Calu3 (cell line): Measurements from ENCODE around the gene LHFPL3. TPM values are rescaled to one million over a fixed set of nuclear protein-coding genes. Genes with fewer than 3 reads are reported as not detected.

Experiments used
- BruUV-seq: library from RNA; stranded (reverse); fragments of 400-500 nt; replicated peaks from 2 replicates; lab custom pipeline; 2021; lab: Mats Ljungman, UMichigan
- CTCF ChIA-PET: fragments of 300-600 bp; sonication (Branson Sonifier 250); formaldehyde crosslinking; loops from one replicate; lab custom pipeline; 2022; ENCODE audit warnings: antibody characterized with exemption; lab: Charles Lee
- DNase-seq: peaks from one replicate; pipeline ENCODE4 v3.0.0; 2022
- H3K27ac Mint-ChIP-seq: one replicate; pipeline ENCODE4 v1.8.0; 2022; ENCODE audit warnings: mixed read lengths; ENCODE audit not compliant: unreplicated experiment
- H3K27me3 Mint-ChIP-seq: one replicate; pipeline ENCODE4 v1.8.0; 2022; ENCODE audit warnings: mixed read lengths; ENCODE audit not compliant: unreplicated experiment
- H3K36me3 Mint-ChIP-seq: one replicate; pipeline ENCODE4 v1.8.0; 2022; ENCODE audit warnings: mild to moderate bottlenecking, moderate library complexity, mixed read lengths; ENCODE audit not compliant: insufficient read depth, unreplicated experiment
- H3K4me1 Mint-ChIP-seq: one replicate; pipeline ENCODE4 v1.8.0; 2022; ENCODE audit warnings: mild to moderate bottlenecking, low read depth, mixed read lengths; ENCODE audit not compliant: unreplicated experiment
- H3K4me3 Mint-ChIP-seq: one replicate; pipeline ENCODE4 v1.8.0; 2022; ENCODE audit warnings: mild to moderate bottlenecking, low read depth, moderate library complexity, mixed read lengths; ENCODE audit not compliant: unreplicated experiment
- H3K9me3 Mint-ChIP-seq: one replicate; pipeline ENCODE4 v1.8.0; 2022; ENCODE audit warnings: low read depth, mixed read lengths; ENCODE audit not compliant: unreplicated experiment
- intact Hi-C: fragments of 100-400 bp; cut with micrococcal nuclease; formaldehyde crosslinking; loops from one replicate; pipeline ENCODE4 v1.10.0; 2022; ENCODE audit not compliant: unreplicated experiment
- total RNA-seq: library from RNA; stranded (reverse); gene quantifications from 2 replicates; pipeline ENCODE4 v1.2.3, GENCODE V29; 2022
- TF ChIP-seq, protein P1 (sequence below): fragments of 200-600 bp; IDR thresholded peaks from one replicate; pipeline ENCODE4 v1.8.0; 2022; ENCODE audit warnings: antibody characterized with exemption; ENCODE audit not compliant: unreplicated experiment

LHFPL3 gene
- total RNA-seq, 1 experiment from 2014 or later: not detected

DNA sequence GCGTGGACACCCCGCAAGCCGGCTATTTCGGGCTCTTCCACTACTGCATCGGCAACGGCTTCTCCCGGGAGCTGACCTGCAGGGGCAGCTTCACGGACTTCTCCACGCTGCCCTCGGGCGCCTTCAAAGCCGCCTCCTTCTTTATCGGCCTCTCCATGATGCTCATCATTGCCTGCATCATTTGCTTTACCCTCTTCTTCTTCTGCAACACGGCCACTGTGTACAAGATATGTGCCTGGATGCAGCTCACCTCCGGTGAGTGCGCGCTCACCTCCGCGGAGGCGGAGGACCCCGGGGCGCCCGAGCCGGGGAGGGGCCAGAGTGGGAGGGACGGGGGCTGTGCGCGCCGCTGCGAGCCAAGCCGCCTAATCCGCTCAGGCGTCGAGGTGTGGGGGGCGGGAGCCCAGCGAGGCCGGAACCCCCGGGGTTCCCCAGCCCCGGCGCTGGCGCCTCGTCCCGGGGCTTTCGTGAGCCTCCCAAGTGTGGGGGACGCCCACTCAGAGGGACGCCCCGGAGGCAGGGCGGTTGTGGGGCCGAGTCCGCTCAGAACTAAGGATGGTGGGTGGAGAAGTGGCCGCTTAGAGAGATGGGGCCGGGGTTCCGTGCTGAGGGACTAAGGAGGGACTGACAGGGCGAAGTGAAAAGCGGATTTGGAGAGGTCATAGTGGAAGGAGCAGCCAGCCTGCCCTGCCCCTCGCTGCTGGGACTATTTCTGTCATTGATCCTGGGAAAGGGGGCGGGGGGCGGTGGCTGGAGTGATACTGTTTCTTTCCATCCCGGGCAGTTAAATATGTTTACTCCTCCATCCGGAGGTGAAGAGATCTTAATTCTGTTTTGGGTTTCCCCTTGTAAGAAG lies 795 bp downstream of the LHFPL3 start:
- TF ChIP-seq, protein P1, sequence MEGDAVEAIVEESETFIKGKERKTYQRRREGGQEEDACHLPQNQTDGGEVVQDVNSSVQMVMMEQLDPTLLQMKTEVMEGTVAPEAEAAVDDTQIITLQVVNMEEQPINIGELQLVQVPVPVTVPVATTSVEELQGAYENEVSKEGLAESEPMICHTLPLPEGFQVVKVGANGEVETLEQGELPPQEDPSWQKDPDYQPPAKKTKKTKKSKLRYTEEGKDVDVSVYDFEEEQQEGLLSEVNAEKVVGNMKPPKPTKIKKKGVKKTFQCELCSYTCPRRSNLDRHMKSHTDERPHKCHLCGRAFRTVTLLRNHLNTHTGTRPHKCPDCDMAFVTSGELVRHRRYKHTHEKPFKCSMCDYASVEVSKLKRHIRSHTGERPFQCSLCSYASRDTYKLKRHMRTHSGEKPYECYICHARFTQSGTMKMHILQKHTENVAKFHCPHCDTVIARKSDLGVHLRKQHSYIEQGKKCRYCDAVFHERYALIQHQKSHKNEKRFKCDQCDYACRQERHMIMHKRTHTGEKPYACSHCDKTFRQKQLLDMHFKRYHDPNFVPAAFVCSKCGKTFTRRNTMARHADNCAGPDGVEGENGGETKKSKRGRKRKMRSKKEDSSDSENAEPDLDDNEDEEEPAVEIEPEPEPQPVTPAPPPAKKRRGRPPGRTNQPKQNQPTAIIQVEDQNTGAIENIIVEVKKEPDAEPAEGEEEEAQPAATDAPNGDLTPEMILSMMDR: no peak
- no peak for DNase-seq
- BruUV-seq: no TSS peak
- CTCF ChIA-PET: no interaction called here
- H3K4me3 Mint-ChIP-seq: no peak overlapping the region
- H3K27ac Mint-ChIP-seq: no peak overlapping the region
- intact Hi-C loops: no loop called here
- no peaks in the 10 kb centered on the region for H3K36me3 Mint-ChIP-seq
- no peaks in the 10 kb centered on the region for H3K9me3 Mint-ChIP-seq
- peaks cover 51% of the 10 kb centered on the region for H3K27me3 Mint-ChIP-seq
- H3K4me1 Mint-ChIP-seq: no peaks in the 10 kb centered on the region

DNA sequence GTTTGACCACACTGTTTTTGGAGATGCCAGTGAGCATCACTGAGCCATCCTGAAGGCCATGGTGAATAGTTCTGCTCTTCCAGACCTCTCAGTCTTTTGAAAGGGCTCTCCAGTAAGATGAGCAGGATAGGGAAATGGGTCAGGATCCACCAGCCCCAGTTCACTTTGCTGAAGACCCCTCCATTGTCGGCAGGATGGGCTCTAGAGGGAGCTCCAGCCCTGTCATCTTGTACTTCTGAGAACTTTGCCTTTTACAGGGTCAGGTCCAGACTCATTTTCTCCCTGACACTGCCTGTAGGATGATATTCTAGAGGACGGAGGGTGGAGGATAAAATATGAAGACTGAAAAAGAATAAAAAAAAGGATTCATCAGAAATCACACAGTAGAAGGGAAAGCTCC lies 13.1 kb downstream of the LHFPL3 start:
- TF ChIP-seq, protein P1: no peak
- Mint-ChIP-seq H3K27ac (no peak overlapping the region), H3K27me3 (no peaks in the 10 kb centered on the region), H3K36me3 (no peaks in the 10 kb centered on the region), H3K9me3 (no peaks in the 10 kb centered on the region), H3K4me1 (no peaks in the 10 kb centered on the region), H3K4me3 (no peak overlapping the region)
- BruUV-seq: no TSS peak
- no peak for DNase-seq
- CTCF ChIA-PET: interaction anchor here (0.6 kb wide), 1 partner anchor 127 kb away, joined by 10 read pairs; no protein-coding TSS in a partner anchor
- intact Hi-C loops: no loop called here

DNA sequence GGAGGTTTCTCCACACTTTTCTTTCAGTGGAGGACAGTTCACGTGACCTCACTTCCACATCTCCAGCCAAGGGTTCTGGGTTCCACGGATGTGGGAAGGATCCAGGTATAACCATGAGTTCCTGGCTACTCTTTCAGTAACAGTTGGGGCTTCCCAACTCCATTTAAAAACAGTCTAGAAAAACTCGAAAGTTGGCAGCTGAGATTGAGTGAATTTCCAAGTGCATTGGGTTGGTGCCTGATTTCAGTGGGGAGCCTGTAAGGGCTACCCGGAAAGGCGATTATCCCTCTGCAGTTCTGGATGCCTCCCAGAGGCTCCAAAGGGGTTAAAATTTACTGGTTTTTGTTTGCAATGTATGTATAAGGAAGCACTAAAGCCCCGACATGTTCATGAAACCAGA lies 24.3 kb downstream of the LHFPL3 start:
- BruUV-seq: no TSS peak
- H3K36me3 Mint-ChIP-seq: no peaks in the 10 kb centered on the region
- H3K27me3 Mint-ChIP-seq: peaks cover 34% of the 10 kb centered on the region
- no peak for DNase-seq
- CTCF ChIA-PET: no interaction called here
- intact Hi-C loops: no loop called here
- no peak overlapping the region for H3K4me3 Mint-ChIP-seq
- no peak overlapping the region for H3K27ac Mint-ChIP-seq
- H3K4me1 Mint-ChIP-seq: no peaks in the 10 kb centered on the region
- TF ChIP-seq, protein P1: no peak
- H3K9me3 Mint-ChIP-seq: no peaks in the 10 kb centered on the region

DNA sequence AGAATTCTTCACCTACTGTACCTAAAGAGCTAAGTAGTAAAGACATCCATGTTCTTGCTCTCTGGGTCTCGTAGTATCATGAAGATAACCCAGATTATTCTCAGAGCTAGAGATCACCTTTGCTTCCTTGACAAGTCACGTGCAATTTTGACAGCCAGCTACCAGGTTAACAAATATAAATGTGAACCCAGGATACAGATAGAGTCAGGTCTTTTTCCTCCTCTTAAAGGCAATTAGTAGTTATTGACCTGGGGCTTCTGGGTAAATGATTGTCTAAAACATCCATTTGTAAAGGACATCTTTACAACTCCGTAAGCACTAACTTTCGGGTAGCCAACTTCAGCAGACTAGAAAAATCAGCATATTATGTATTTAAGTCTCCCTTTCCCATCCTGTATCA lies 28.8 kb downstream of the LHFPL3 start:
- H3K27me3 Mint-ChIP-seq: peaks cover 38% of the 10 kb centered on the region
- DNase-seq: no peak
- H3K9me3 Mint-ChIP-seq: no peaks in the 10 kb centered on the region
- no peak overlapping the region for H3K4me3 Mint-ChIP-seq
- CTCF ChIA-PET: no interaction called here
- no peak overlapping the region for H3K27ac Mint-ChIP-seq
- no peaks in the 10 kb centered on the region for H3K4me1 Mint-ChIP-seq
- TF ChIP-seq, protein P1: no peak
- no peaks in the 10 kb centered on the region for H3K36me3 Mint-ChIP-seq
- BruUV-seq: no TSS peak
- intact Hi-C loops: no loop called here
